Hematopoietic multipotent progenitor cell treated with erythropoietin and hydrocortisone succinate and interleukin-3 and kit ligand, for 8 days (in vitro differentiated cells): ENCODE data around the gene MRPL42.

Experiments
- DNase-seq: peaks from one replicate; pipeline ENCODE4 v3.0.0-alpha.2; 2015

Gene MRPL42

DNA sequence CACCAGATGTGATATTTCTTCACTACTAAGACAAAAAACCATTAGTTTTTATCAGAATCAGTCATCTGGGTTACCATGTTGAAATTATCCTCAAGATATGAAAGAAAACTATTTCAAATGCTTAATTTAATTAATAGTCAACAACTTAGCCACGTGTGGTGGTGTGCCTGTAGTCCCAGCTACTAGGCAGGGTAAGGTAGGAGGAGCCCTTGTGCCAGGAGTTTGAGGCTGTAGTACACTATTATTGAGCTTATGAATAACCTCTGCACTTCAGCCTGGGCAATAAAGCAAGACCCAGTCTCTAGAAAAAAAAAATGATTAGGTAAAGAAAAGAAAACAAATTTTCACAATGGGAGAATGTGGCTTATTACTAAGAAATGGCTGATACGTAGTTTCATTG, 33.4 kb downstream of the MRPL42 start:
- DNase-seq = no peak

DNA sequence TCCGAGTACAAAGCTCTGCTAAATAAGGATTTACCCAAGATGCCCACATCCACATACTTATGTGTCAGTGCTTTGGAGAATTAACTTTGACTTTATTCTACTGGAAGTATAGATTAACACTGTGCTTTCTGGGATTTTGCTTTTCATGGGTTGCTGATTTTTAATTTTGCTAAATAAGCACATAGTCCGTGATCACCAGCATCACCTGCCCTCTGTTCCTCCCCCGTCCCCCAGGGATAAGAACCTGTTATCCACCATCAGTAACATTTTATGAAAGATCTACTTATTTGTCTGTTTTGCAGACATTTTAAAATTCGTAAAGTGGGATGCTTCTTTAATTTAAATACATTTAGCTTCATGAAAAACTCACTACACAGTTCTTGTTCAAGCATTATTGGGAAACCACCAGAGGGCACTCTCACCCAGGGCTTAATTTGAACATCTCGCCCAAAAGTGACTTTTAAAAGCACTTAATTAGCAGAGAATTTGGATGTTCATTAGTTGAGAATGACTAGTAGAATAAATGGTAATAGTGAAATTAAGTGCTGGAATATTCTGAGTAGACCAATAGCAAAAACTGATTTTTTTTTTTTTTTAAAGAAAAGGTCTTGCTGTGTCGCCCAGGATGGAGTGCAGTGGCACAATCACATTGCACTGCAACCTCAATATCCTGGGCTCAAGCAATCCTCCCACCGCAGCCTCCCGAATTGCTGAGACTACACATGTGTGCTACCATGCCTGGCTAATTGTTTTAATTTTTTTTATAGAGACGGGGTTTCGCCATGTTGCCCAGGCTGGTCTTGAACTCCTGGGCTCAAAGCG, 35.7 kb downstream of the MRPL42 start:
- peak; percentile 72 for DNase-seq

DNA sequence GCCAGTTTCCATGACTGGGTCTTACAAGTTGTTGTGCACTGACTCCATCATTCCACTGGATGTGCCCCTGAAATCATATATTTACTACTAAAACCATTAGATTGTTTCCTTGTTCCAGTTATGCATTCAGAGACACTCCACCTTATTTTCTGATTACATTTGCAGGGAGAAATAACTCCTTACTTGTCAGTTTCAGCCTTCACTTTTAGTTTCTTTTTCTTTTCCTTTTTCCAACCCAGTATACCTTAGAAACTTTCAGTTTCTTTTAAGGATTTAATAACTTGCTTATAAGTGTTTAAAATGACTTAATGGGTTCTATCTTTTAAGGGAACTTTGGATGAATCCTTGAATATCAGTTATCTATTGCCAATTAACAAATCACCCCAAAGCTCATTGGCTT, 39.9 kb downstream of the MRPL42 start:
- DNase-seq = no peak

DNA sequence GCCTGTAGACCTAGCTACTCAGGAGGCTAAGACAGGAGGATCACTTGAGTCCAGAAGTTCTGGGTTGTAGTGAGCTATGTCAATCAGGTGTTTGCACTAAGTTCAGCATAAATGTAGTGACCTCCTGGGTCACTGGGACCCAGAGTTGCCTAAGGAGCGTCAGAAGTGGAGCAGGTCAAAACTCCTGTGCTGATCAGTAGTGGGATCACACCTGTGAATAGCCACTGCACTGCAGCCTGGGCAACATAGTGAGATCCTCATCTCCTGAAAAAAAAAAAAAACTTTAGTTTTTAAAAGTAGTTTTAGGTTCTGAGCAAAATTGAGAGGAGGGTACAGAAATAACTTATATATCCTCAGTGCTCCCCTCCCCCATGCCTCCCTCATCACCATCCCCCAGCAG, 42.2 kb downstream of the MRPL42 start:
- no peak for DNase-seq

DNA sequence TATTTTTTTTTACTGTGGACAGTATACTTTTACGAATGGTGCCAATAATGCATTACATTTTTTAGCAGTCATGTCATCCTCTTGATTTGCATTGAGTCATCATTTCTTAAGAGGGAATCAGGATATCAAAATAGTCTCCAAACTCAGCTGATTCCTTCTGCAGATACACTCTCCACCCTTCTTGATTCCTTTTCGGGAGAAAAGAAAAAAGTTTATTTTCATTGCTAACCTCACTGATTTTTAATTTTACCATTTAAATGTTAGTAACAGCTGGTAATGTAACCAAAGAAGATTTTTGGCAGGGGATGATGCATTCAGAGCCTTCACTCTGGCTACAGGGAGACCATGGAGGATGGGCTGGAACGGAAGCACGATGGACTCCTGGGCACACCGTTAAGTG, 47.5 kb downstream of the MRPL42 start:
- no peak for DNase-seq

DNA sequence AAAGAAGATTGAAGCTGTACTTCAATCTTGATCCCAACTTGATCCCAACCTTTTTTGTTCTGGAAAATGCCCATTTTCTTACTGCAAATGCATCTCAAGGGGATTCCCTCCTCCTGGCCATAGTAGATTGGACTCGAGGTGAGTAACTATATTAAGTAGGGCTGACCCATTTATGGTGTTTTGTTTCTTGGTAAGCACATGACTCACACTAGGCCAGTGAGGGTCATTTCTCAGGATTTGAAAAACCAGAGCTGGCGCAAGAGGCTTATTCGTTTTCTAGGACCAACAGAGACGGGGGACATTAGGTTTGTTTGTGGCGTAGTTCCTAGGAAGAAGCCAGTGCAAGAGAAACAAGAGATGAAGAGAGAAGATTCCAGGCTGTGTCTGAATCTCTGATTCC, 51.4 kb downstream of the MRPL42 start:
- DNase-seq = no peak

DNA sequence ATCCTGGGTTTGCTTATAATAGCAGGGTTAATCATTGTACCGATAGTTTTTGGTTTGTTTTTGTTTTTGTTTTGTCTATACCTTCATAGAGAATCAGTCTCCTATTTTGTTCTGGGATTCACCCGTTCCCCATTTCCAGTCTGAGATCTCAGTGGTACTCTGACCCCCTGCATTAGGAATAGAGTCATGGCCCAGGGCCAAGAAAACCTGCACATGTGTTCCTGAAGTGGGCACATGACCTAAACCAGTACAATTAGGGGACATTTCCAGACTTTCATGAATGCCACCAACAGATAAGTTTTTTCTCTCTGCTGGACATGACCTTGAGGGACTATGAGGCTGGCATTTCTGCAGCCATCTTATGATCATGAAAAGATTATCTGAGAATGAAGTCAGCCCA, 52.5 kb downstream of the MRPL42 start:
- DNase-seq = no peak

DNA sequence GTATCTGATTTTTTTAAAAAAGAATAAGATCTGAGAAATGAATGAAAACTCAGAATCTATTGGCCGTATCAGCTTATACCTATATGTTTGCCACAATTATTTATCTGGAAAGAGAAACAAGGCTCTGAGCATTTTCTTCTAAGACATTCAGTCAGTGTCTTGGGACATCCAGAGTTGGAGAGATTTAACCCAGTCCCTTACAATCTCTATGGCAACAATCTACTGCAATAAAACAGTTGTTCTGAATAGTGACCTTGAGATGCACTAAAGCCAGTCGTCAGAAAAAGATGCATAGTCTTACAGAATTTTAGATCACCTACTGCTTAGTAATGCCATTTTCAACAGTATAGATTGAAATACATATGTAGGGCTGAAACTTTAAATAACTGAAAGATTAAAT, 53.1 kb downstream of the MRPL42 start:
- DNase-seq = no peak

DNA sequence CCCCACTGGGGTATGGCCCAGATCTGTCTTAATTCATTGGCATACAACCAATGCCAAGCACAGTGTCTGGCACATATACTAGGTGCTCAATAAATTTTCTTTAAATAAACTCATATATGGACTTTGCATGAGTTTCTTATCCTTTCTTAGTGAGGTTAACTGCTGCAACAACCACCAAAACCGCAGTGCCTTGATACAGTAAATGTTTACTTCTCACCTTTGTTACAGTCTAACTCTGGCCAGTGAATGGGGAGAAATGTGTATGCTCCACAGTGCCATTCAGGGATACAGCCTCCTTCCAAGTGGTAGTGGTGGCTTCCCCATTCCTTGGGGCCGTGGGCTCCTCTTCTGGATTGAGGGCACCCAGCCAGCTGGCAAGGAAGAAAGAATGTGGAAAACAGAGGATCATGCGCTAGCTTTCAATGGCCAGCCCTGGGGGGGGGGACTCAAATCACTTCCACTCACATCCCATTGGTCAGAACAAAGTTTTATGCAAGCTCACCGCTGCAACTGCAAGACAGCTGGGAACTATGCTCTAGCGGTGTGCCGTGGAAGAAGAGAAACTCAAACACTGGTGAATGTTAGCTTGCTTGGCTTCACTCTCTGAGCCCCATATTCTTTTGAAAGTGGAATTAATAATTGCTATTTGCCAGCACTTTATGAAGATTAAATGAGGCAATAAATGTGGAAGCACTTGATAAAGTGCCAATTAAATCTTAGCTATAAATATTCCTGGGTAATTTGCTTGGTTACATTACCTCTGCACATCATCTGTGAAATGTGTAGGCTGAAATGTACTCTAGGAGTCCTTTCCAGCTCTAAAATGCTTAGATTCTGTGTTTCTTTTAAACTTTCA, 54.1 kb downstream of the MRPL42 start:
- no peak for DNase-seq

DNA sequence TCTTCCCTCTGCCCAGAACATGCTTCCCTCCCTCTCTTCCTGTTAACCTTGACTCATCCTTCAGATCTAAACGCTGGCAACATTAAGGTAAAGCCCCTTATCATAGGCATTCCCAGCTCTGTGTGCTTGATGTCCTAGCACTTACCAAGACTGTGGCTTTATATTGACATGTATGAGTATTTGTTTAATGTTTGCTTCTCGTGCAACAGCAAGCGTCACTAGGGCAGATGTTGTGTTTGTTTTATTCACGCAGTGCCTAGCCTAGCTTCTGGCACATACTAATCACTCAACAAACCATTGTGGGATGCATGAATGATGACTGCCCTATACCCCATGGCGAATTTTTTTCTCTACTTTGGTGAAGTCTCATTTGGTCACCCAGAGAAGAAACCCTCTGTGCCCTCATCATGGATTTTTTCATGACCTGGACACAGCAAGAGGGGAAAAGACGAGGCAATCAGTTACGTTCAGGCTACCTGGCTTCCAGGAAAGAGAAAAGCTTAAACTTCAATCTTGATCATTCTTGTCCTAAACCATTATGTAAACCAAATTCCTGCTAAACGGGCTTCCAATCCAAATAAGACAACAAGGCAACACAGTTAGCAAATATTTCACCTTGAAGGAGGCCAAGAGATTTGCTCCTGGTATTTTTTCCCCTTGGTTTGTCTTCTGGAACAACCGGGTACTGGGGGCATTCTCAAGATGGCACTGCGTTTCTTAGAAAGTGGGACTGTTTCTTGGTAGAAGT, 57.2 kb downstream of the MRPL42 start:
- no peak for DNase-seq

DNA sequence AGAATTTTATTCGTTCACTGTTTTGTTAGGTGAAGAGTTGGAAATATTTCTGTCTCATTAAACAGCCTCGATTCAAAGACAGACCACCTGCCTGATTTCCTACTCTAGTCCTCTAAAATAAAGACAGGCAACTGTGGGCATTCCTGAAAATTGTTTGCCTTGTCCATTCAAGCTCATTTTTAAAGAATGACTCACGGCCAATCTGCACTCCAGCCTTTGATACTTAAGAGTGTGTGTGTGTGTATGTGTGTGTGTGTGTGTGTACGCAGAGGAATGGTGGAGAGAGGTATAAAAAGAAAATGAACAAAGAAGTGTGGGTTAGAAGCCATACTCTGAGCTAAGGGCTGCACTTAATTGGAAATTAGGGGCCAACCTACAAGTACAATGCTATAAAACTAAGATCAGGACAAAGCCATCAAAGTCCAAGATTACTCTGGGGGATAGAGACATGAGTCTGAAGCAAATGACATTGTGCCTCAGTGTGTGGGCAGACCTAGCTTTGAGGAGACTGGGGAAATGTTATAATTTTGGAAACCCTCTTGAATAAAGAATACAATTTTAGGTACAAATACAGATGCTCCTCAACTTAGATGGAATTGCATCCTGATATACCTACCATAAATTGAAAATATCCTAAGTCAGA, 59.6 kb downstream of the MRPL42 start:
- no peak for DNase-seq

DNA sequence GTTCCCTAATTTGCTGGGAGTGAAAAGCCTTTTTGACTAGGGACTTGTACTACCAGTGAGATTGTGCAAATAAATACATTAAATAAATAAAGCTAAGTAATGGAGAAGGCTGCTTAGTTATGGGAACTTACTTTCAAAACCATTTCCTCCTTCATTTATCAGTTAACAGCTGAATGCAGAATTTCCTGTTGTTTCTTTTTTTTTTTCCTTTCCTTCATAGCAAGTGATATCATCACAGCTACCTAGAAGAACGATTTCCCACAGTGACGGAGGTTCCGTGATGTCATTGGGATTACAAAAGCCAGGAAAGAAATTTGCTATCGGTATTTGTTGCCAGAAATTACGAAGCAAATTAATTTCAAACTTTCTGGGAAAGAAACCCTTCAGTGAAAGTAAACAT, 63.0 kb downstream of the MRPL42 start:
- peak; percentile 16 for DNase-seq

DNA sequence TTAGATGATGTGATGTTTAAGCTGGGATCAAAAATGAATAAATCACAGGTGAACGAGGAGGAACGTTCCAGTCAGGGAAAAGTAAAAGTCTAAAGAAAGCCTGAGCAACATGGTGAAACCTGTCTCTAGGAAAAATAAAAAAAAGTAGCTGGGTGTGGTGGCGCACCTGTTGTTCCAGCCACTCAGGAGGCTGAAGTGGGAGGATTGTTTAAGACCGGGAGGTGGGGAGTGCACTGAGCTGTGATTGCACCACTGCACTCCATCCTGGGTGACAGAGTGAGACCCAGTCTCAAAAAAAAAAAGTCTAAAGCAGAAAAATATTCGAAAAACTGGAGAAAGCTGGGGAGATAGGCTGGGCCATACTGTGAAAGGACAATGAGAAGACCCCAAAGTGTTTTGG, 66.0 kb downstream of the MRPL42 start:
- DNase-seq = no peak

DNA sequence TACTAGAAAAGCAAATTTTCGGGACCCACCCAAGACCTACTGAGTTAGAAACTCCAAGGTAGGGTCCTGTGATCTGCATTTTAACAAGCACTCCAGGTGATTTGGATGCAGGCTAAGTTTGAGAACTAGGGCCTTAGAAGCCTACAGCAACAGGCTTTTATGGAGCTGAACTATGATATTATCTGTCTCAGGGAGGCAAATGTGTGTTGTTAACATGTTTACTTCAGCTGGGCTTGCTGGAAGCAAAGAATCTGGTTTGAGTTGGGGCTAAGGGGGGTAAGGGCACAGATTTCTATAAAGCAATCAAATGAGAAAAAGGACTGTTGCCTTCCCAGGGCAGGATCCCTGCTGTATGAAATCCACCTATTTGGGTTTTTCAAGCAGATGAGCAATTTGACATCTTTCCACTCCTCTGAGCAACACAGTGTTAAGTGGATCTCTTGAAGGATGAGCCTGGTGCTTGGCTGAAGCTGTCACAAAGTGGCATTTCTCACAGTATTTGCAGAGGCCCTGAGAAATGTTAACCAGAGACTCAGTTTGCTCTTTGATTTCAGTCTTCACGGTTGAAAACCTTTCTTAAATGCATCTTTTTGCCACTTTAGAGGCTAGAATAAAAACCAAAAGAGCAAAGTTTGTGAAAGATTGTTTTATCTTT, 68.9 kb downstream of the MRPL42 start:
- DNase-seq = no peak

DNA sequence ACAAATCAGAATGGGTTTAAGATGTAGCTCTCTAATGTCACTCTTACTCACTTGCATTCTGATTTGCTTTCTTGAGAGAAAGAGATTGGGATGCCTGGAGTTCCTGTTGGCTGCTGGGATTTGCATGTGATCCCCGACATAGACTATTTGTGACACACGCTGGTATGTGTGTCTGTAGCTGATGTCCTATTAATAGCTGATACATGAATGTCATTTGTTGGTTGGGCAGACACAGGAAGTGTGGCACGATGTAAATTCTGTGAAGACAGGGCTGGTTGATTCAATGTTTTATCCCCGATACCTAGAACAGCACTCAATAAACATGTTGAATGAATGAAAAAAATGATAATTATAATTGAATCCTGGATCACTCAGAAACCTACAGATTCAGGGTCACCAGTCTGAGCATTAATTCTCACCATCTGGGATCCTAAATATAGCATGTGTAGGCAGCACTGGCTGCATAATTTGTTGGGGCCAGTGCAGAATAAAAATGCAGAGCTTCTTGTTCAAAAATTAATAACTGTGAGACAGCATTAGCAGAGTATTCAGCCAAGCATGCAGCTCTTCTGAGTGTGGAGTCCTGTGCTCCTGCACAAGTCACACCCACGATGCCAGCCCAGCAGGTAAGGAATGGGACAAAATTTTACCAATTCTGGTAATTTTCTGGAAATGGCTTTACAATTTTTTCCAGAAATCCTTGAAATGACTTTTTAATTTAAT, 69.6 kb downstream of the MRPL42 start:
- DNase-seq = no peak

DNA sequence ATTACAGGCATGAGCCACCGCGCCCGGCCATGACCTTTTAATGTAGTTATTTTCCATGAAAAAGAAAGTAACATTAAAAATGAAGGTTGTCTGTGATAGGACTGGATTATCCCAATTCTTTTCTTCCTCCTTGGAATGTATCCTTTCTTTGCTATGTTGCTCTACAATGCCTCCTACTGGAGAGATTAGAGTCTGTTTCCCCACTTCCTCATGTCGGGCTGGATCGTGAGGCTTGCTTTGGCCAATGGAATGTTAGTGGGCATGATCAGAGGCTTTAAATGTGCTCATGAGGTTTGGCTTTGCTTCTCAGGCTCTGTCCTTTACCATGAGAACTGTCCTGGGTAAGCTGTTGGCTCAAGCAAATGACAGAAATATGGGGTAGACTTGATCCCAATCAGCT, 70.5 kb downstream of the MRPL42 start:
- no peak for DNase-seq

DNA sequence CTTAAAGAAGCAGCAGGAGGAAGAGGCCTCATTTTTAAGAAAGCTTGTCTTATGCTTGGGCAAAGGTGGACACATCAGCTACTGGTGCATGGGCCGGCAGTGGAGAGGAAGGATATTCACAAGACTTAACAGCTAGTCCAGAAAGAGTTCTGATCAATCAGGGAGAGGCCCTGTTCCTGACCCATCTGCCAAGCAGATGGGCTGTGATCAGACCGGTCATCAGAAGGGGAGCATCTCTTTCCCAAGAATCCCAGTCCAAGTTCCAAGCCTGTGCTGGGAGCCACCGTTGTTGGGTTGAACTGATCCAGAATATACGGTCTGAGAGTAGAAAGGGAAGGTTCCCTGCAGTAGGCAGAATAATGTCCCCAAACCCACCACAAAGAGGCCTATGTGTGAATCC, 72.5 kb downstream of the MRPL42 start:
- DNase-seq = no peak

DNA sequence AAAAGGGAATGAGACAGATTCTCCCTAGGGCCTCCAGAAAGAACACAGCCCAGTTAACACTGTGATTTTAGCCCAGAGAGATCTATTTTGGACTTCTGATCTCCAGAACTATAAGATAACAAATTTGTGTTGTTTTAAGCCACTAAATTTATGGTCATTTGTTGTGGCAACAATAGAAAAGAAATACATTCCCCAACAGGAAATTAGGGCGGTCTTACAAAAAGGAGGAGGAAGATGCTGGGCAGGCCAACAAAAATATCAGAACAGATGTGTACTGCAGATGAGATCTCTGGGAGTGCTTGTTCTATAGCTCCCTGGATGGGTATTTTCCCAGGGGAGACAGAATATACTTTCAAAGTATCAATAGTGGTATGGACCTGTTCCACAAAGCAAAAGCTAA, 73.2 kb downstream of the MRPL42 start:
- DNase-seq = no peak

DNA sequence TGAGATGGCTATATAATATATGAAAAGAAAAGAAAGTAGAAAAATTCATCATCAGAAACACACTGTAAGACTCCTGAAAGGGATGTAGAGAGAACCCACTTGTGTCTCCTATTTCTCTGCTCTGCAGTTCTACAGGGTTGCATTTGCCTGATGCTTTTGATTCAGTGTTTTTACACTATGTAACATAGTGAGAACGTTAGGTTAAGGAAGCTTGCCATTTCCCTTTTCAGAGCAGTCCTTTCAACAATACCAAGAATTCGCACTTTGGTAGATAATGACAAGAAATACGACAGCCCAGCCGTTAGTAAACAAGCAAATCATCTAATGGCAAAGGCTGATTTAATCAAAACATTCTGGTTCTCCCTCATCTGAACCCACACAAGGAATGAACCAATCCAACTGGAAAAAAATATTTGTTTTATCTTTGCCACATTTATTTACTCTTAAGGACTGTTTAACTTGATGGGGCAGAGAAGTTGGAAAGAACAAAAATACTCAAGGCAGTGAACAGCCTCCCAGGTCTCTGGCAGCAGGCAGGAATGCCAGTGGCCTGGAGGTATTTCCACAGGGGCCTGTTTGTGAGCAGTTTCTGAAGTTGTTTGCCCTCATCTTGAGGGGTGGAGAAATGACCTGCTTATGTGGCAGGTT, 74.4 kb downstream of the MRPL42 start:
- DNase-seq = no peak

DNA sequence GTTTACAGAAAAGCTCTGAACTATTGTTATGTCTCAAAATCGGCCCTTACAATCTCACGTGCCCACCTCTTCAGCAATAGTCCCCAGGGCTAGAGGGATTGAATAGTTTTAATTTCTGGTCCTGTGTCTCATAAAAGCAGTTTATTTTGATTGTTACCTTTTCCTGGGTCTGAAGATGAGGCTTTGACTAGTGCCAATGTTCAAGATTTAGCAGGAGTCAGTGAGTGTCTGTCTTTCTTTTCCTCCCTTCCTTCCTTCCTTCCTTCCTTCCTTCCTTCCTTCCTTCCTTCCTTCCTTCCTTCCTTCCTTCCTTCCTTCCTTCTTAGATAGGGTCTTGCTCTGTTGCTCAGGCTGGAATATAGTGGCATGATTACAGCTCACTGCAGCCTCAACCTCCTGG, 80.5 kb downstream of the MRPL42 start:
- DNase-seq = no peak

DNA sequence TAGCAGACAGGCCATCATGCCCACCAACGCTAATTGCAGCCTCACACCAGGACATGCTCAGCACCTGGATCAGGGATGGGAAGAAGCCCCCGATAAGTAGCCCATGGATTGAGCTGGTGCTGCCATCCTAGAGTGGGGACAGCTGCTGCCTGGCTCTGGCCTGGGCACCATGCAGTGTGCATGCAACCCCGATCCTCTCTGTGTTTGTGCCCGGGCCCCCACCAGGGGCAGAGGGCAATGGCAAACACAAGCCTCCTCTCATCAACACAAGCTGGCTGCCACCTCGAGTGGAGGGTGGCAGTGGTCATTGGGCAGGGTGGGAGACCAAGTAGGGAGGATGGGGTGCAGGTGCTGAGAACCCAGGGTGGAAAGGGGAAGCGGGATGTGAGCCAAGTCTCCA, 81.9 kb downstream of the MRPL42 start:
- DNase-seq = no peak
